ENCODE data around the gene CTU1. TPM values are rescaled to one million over a fixed set of nuclear protein-coding genes. Genes with fewer than 3 reads are reported as not detected.
A peak's percentile ranks its signal among the peaks of the same experiment; 100 is the strongest.

CTU1 gene
- total RNA-seq, 1 experiment from 2014 or later: 15.3 TPM

GRCh38 chr19:51124216-51124615 lies 16.0 kb upstream of the CTU1 start:
- no peaks in the 10 kb centered on the region; the same call in 1 of the 2 replicates for H3K27me3 ChIP-seq (ENCODE audit: control insufficient read depth, insufficient read depth, low read length)
- no peak overlapping the region for H3K4me3 ChIP-seq (ENCODE audit: insufficient read depth, low read depth, low read length)
- H3K36me3 ChIP-seq (replicated peaks; ENCODE audit: control insufficient read depth, insufficient read depth, low read length): no peaks in the 10 kb centered on the region
- DNase-seq: no peak

DNA sequence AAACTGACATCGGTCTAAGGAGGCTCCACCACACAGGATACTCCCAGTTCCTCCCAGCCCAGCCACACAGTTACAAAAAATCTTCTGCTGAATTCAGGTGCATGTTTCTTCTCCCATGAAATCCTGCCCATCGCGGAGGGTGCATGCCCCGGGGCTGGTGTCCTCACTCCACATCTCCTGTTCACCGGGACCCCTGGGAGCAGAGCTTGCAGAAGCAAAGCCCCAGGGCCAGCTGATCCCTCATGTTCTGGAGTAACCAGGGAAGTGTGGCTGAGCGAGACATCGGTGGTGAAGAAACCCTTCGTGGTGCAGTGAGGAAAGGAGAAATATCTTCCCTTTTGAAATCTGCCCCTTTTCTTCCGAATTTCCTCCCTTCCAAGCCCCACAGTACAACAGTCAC lies 15.6 kb upstream of the CTU1 start:
- Histone ChIP-seq H3K27me3 (ENCODE audit: control insufficient read depth, insufficient read depth, low read length) (no peaks in the 10 kb centered on the region; the same call in 1 of the 2 replicates), H3K4me3 (ENCODE audit: insufficient read depth, low read depth, low read length) (no peak overlapping the region), H3K36me3 (replicated peaks; ENCODE audit: control insufficient read depth, insufficient read depth, low read length) (no peaks in the 10 kb centered on the region)
- DNase-seq: no peak

DNA sequence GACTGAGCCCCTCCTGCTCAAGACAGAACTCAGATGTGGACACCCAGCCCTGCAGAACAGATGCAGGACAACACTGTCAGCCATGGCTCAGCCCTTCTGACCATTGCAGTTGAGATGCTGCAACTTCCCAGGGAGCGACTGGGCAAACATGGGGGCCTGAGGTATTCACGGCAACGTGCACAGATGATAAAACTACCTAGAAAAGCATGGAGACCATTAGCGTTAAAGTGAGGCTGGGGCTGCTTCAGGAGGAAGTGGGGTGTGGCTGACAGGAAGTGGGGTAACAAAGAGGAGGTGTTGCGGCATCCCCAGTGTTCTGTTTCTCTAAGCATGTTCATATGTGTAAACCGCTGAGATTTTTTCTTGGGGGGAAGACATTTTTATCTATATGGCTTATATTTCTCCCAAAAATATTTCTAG lies 15.2 kb upstream of the CTU1 start:
- no peaks in the 10 kb centered on the region; the same call in 1 of the 2 replicates for H3K27me3 ChIP-seq (ENCODE audit: control insufficient read depth, insufficient read depth, low read length)
- no peak overlapping the region for H3K4me3 ChIP-seq (ENCODE audit: insufficient read depth, low read depth, low read length)
- no peak for DNase-seq
- no peaks in the 10 kb centered on the region for H3K36me3 ChIP-seq (replicated peaks; ENCODE audit: control insufficient read depth, insufficient read depth, low read length)

GRCh38 chr19:51122112-51122981 lies 14.1 kb upstream of the CTU1 start:
- no peaks in the 10 kb centered on the region; the same call in 1 of the 2 replicates for H3K27me3 ChIP-seq (ENCODE audit: control insufficient read depth, insufficient read depth, low read length)
- no peak for DNase-seq
- H3K36me3 ChIP-seq (replicated peaks; ENCODE audit: control insufficient read depth, insufficient read depth, low read length): no peaks in the 10 kb centered on the region
- H3K4me3 ChIP-seq (ENCODE audit: insufficient read depth, low read depth, low read length): no peak overlapping the region

DNA sequence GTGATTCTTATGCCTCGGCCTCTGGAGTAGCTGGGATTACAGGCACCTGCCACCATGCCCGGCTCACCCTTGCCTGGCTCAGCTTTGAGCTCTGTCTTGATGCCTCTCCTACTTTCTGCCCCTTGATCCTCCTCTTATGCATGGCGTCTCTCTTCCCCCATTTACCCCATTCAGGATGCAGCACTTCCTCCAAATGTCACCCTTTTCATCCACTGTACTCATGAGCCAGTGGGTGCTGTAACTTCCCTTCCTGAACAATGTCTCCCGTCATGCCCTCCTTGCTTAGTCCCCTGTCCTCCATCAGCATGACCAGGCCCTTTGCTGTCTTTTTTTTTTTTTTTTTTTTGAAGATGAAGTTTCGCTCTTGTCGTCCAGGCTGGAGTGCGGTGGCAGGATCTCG lies 13.0 kb upstream of the CTU1 start:
- H3K4me3 ChIP-seq (ENCODE audit: insufficient read depth, low read depth, low read length): no peak overlapping the region
- no peak for DNase-seq
- no peaks in the 10 kb centered on the region; the same call in 1 of the 2 replicates for H3K27me3 ChIP-seq (ENCODE audit: control insufficient read depth, insufficient read depth, low read length)
- no peaks in the 10 kb centered on the region for H3K36me3 ChIP-seq (replicated peaks; ENCODE audit: control insufficient read depth, insufficient read depth, low read length)

- DNase-seq: no peak
- H3K4me3 ChIP-seq (ENCODE audit: insufficient read depth, low read depth, low read length): no peak overlapping the region
- no peaks in the 10 kb centered on the region for H3K36me3 ChIP-seq (replicated peaks; ENCODE audit: control insufficient read depth, insufficient read depth, low read length)
- H3K27me3 ChIP-seq (ENCODE audit: control insufficient read depth, insufficient read depth, low read length): no peaks in the 10 kb centered on the region; the same call in 1 of the 2 replicates
Observed at GRCh38 chr19:51120160-51120559, 12.0 kb upstream of the CTU1 start.

DNA sequence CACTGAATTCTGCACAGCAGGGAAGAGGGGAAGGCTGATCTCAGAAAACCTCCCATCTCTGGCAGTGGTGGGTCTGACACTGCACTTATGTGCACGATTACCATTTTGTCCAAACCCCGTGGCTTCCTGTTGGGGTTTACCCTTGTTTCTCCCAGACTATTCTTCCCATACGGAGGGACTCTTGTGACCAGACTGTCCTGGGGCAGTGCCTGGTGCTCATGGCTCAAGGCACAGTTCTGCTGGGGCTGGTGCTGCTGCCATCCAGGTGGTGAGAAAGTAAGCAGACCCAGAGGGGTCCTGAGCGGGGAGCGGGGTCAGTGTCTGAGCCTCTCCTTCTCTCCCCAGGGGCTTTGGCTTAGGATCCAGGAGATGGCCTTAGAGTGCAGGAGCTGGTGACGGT lies 11.4 kb upstream of the CTU1 start:
- H3K36me3 ChIP-seq (replicated peaks; ENCODE audit: control insufficient read depth, insufficient read depth, low read length): no peaks in the 10 kb centered on the region
- H3K4me3 ChIP-seq (ENCODE audit: insufficient read depth, low read depth, low read length): no peak overlapping the region
- DNase-seq: no peak
- H3K27me3 ChIP-seq (ENCODE audit: control insufficient read depth, insufficient read depth, low read length): no peaks in the 10 kb centered on the region; the same call in 1 of the 2 replicates

- H3K36me3 ChIP-seq (replicated peaks; ENCODE audit: control insufficient read depth, insufficient read depth, low read length): no peaks in the 10 kb centered on the region
- no peaks in the 10 kb centered on the region; the same call in 1 of the 2 replicates for H3K27me3 ChIP-seq (ENCODE audit: control insufficient read depth, insufficient read depth, low read length)
- no peak overlapping the region for H3K4me3 ChIP-seq (ENCODE audit: insufficient read depth, low read depth, low read length)
- DNase-seq: no peak
Observed at GRCh38 chr19:51119101-51119500, 10.9 kb upstream of the CTU1 start.

GRCh38 chr19:51116736-51117286 lies 8.6 kb upstream of the CTU1 start:
- no peaks in the 10 kb centered on the region for H3K36me3 ChIP-seq (replicated peaks; ENCODE audit: control insufficient read depth, insufficient read depth, low read length)
- no peak overlapping the region for H3K4me3 ChIP-seq (ENCODE audit: insufficient read depth, low read depth, low read length)
- DNase-seq: no peak

DNA sequence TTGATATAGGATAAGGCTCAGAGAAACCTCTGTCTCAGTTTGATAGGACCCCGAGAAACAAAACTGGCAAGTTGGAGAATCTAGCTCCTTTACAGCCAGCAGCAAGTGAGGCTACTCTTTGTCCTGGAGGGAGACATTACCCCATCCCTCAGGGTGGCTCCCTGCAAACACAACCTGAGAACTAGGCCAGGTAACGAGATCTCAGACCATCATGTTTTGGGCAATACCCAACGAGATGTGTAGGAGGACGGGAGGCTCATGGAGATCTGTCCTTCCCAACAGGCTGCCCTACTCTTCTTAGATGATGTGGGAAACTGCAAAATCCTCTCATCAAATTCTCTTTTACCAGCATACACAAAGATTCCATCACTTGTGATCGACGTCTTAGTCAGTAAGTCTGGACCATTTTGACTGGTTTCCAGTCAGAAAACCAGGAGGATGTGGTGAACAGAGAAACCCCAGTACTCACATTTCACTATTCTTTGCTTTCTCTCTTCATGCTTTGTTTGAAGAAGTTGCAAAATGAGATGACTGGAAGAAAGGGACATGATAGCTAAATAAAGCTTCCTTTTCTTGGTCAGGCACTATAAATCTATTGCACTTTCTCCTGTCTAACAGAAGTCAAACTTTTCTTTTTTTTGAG lies 6.0 kb upstream of the CTU1 start:
- H3K27me3 ChIP-seq (ENCODE audit: control insufficient read depth, insufficient read depth, low read length): peaks cover 3% of the 10 kb centered on the region; the same call in 1 of the 2 replicates
- H3K36me3 ChIP-seq (replicated peaks; ENCODE audit: control insufficient read depth, insufficient read depth, low read length): no peaks in the 10 kb centered on the region
- no peak for DNase-seq
- no peak overlapping the region for H3K4me3 ChIP-seq (ENCODE audit: insufficient read depth, low read depth, low read length)

More at GRCh38 chr19:51116736-51117286, 8.6 kb upstream of the CTU1 start:
- H3K27me3 ChIP-seq (ENCODE audit: control insufficient read depth, insufficient read depth, low read length): peaks cover 3% of the 10 kb centered on the region; the same call in 1 of the 2 replicates

- no peak for DNase-seq
- H3K27me3 ChIP-seq (ENCODE audit: control insufficient read depth, insufficient read depth, low read length): peaks cover 3% of the 10 kb centered on the region
- H3K4me3 ChIP-seq (ENCODE audit: insufficient read depth, low read depth, low read length): no peak overlapping the region
- H3K36me3 ChIP-seq (replicated peaks; ENCODE audit: control insufficient read depth, insufficient read depth, low read length): no peaks in the 10 kb centered on the region
Observed at GRCh38 chr19:51111606-51112005, 3.4 kb upstream of the CTU1 start.

DNA sequence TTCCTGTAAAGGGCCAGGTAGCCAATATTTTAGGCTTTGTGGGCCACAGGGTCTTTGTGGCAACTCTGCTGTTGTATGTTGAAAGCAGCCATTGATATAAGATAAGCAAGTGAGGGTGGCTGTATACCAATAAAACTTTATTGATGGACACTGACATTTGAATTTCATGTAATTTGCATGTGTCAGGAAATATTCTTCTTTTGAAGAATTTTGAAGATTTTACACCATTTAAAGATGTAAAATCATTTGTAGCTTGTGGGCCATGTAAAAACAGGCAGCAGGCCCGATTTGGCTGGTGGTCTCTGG lies 2.4 kb upstream of the CTU1 start:
- DNase-seq: no peak
- Histone ChIP-seq H3K27me3 (ENCODE audit: control insufficient read depth, insufficient read depth, low read length) (peaks cover 3% of the 10 kb centered on the region), H3K4me3 (ENCODE audit: insufficient read depth, low read depth, low read length) (no peak overlapping the region), H3K36me3 (replicated peaks; ENCODE audit: control insufficient read depth, insufficient read depth, low read length) (no peaks in the 10 kb centered on the region)

DNA sequence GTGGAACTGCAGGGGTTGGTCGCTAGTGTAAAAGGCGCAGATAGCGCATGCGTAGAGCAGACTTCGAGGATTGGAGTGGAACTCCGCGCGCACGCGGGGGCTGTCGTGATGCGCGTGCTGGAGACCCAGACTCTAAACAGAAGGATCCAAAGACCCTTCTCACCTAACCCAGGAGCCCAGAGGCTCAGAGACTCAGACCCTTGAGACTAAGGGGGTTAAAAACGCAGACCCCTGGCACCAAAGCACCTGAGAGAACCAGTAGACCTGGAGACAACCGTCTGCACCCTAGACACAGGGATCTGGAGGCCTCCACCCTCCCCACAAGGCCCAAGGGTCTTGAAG lies 567 bp upstream of the CTU1 start:
- no peak for DNase-seq
- Histone ChIP-seq H3K4me3 (ENCODE audit: insufficient read depth, low read depth, low read length) (peak overlapping the region; percentile 89), H3K27me3 (ENCODE audit: control insufficient read depth, insufficient read depth, low read length) (peaks cover 3% of the 10 kb centered on the region), H3K36me3 (replicated peaks; ENCODE audit: control insufficient read depth, insufficient read depth, low read length) (no peaks in the 10 kb centered on the region)

GRCh38 chr19:51107406-51108065 lies 673 bp downstream of the CTU1 start:
- Histone ChIP-seq H3K4me3 (ENCODE audit: insufficient read depth, low read depth, low read length) (peak overlapping the region; percentile 89), H3K27me3 (ENCODE audit: control insufficient read depth, insufficient read depth, low read length) (peaks cover 3% of the 10 kb centered on the region), H3K36me3 (replicated peaks; ENCODE audit: control insufficient read depth, insufficient read depth, low read length) (peaks cover 3% of the 10 kb centered on the region)
- no peak for DNase-seq

All from H7 (cell line).